Kidney epithelial cell (primary cell): ENCODE measurements around the gene CCDC197. TPM values are rescaled to one million over a fixed set of nuclear protein-coding genes. Genes with fewer than 3 reads are reported as not detected.

Experiments
- DNase-seq: peaks from one replicate; pipeline ENCODE4 v3.0.0-alpha.2; 2010; ENCODE audit warnings: low read depth
- H3K27me3 ChIP-seq: 2 replicates; pipeline ENCODE4 v1.6.0; 2011; ENCODE audit warnings: low read length; ENCODE audit not compliant: control insufficient read depth, insufficient read depth
- H3K36me3 ChIP-seq: 2 replicates; pipeline ENCODE4 v1.5.1; 2011; ENCODE audit warnings: low read length; ENCODE audit not compliant: control insufficient read depth, insufficient read depth
- H3K4me3 ChIP-seq: 2 replicates; pipeline ENCODE4 v1.5.1; 2011; ENCODE audit warnings: low read depth, mild to moderate bottlenecking, control low read depth, low read length
- CTCF ChIP-seq: IDR thresholded peaks from 2 replicates; pipeline ENCODE4 v1.5.1; 2011; ENCODE audit warnings: mild to moderate bottlenecking, moderate library complexity, low read length, control low read depth, inconsistent platforms; ENCODE audit not compliant: insufficient read depth, poor library complexity, severe bottlenecking
- total RNA-seq: library from RNA; depleted of rRNA; stranded (reverse); fragments of >200 nt; gene quantifications from 2 replicates; pipeline ENCODE4 v1.2.3, GENCODE V29; 2015

The CCDC197 gene
- total RNA-seq, 1 donor from 2014 or later = not detected

DNA sequence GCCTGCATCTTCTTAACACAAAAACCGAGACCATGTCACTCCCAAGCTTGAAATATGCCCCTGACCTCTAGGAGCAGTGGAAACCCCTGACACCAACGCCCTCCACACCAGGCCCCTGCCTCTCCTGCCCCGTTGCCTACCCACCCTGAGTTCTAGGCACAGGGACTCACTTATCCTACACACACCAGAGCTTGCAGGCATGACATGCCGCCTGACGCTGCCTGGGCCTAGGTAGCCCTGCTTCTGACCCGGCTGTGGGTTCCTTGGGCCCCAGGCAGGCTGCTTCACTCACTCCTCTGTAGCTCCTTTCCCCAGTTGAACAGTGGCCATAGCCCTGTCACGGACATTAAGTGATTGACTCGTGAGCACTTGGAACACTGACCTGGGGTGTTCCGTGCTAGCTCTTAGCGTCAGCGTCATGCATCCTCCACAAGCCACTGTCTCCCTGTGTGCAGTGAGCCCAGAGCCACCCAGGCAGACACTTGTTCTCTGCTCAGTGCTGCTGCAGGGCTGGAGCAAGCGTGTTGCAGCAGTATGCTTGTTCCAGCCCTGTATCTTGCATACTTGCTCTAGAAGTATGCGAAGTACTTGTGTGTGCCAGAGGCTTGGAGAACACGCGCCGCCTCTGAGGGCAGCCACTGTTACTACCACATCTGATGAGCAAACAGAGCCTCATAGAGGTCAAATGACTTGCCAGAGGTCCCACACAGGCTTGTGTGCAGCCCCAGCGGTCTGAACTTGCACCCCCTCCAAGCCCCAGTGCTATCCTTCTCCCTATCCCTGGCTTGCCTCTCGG is 44.6 kb downstream of the CCDC197 start:
- H3K27me3 ChIP-seq = no peaks in the 10 kb centered on the region
- TF ChIP-seq CTCF = no peak
- H3K36me3 ChIP-seq = no peaks in the 10 kb centered on the region
- no peak for DNase-seq
- no peak overlapping the region for H3K4me3 ChIP-seq

- H3K36me3 ChIP-seq = peaks cover under 1% of the 10 kb centered on the region
- no peak for TF ChIP-seq CTCF
- H3K27me3 ChIP-seq = no peaks in the 10 kb centered on the region
- DNase-seq = no peak
- no peak overlapping the region for H3K4me3 ChIP-seq
Measured at GRCh38 chr14:94042433-94043091, 45.5 kb downstream of the CCDC197 start.

GRCh38 chr14:94043111-94043755 is 46.1 kb downstream of the CCDC197 start:
- no peak for TF ChIP-seq CTCF
- Histone ChIP-seq H3K4me3 (no peak overlapping the region), H3K27me3 (no peaks in the 10 kb centered on the region), H3K36me3 (peaks cover 1% of the 10 kb centered on the region)
- no peak for DNase-seq

GRCh38 chr14:94043756-94044475 is 46.8 kb downstream of the CCDC197 start:
- Histone ChIP-seq H3K27me3 (no peaks in the 10 kb centered on the region), H3K36me3 (peaks cover 1% of the 10 kb centered on the region), H3K4me3 (no peak overlapping the region)
- TF ChIP-seq CTCF = no peak
- no peak for DNase-seq

GRCh38 chr14:94044476-94045091 is 47.5 kb downstream of the CCDC197 start:
- no peaks in the 10 kb centered on the region for H3K27me3 ChIP-seq
- TF ChIP-seq CTCF = no peak
- H3K36me3 ChIP-seq = peaks cover 1% of the 10 kb centered on the region
- H3K4me3 ChIP-seq = no peak overlapping the region
- no peak for DNase-seq
